ENCODE data around the gene ATP6V1A.

ATP6V1A gene

GRCh38 chr3:113754494-113755159 is 7.8 kb downstream of the ATP6V1A start:
- TF ChIP-seq MAX (IDR thresholded peaks at IDR 0.05; ENCODE audit: low read depth, low read length) (no peak), CTCF (IDR thresholded peaks at IDR 0.05; ENCODE audit: low read depth, low read length) (no peak), POLR2A (IDR thresholded peaks at IDR 0.05; ENCODE audit: extremely low read depth, insufficient read length) (no peak)
- no peak overlapping the region for H3K4me3 ChIP-seq (ENCODE audit: low read depth, low read length)
- DNase-seq (ENCODE audit: low read depth), result no peak

GRCh38 chr3:113758389-113759024 is 11.7 kb downstream of the ATP6V1A start:
- DNase-seq (ENCODE audit: low read depth), result no peak
- TF ChIP-seq MYC (IDR thresholded peaks at IDR 0.05; ENCODE audit: low read depth, low read length) (no peak), CTCF (IDR thresholded peaks at IDR 0.05; ENCODE audit: low read depth, low read length) (no peak), POLR2A (IDR thresholded peaks at IDR 0.05; ENCODE audit: extremely low read depth, insufficient read length) (no peak), MAX (IDR thresholded peaks at IDR 0.05; ENCODE audit: low read depth, low read length) (no peak)
- no peak overlapping the region for H3K4me3 ChIP-seq (ENCODE audit: low read depth, low read length)

GRCh38 chr3:113764698-113765097 is 17.9 kb downstream of the ATP6V1A start:
- TF ChIP-seq POLR2A (IDR thresholded peaks at IDR 0.05; ENCODE audit: extremely low read depth, insufficient read length), result no peak
- no peak overlapping the region for H3K4me3 ChIP-seq (ENCODE audit: low read depth, low read length)
- no peak for DNase-seq (ENCODE audit: low read depth)

- DNase-seq (ENCODE audit: low read depth), result peak; percentile 20
- TF ChIP-seq POLR2A (IDR thresholded peaks at IDR 0.05; ENCODE audit: extremely low read depth, insufficient read length) (no peak), MYC (IDR thresholded peaks at IDR 0.05; ENCODE audit: low read depth, low read length) (no peak), MAX (IDR thresholded peaks at IDR 0.05; ENCODE audit: low read depth, low read length) (no peak)
- H3K4me3 ChIP-seq (ENCODE audit: low read depth, low read length), result no peak overlapping the region
Observed at GRCh38 chr3:113769551-113769950, 22.7 kb downstream of the ATP6V1A start.

- DNase-seq (ENCODE audit: low read depth), result no peak
- H3K4me3 ChIP-seq (ENCODE audit: low read depth, low read length), result no peak overlapping the region
- no peak for TF ChIP-seq MYC (IDR thresholded peaks at IDR 0.05; ENCODE audit: low read depth, low read length)
- no peak for TF ChIP-seq POLR2A (IDR thresholded peaks at IDR 0.05; ENCODE audit: extremely low read depth, insufficient read length)
- no peak for TF ChIP-seq MAX (IDR thresholded peaks at IDR 0.05; ENCODE audit: low read depth, low read length)
- TF ChIP-seq CTCF (IDR thresholded peaks at IDR 0.05; ENCODE audit: low read depth, low read length), result no peak
Observed at GRCh38 chr3:113771993-113772392, 25.2 kb downstream of the ATP6V1A start.

GRCh38 chr3:113773381-113773780 is 26.5 kb downstream of the ATP6V1A start:
- TF ChIP-seq MYC (IDR thresholded peaks at IDR 0.05; ENCODE audit: low read depth, low read length) (no peak), POLR2A (IDR thresholded peaks at IDR 0.05; ENCODE audit: extremely low read depth, insufficient read length) (no peak), MAX (IDR thresholded peaks at IDR 0.05; ENCODE audit: low read depth, low read length) (no peak), CTCF (IDR thresholded peaks at IDR 0.05; ENCODE audit: low read depth, low read length) (no peak)
- DNase-seq (ENCODE audit: low read depth), result no peak
- no peak overlapping the region for H3K4me3 ChIP-seq (ENCODE audit: low read depth, low read length)

Data from NB4 (cell line).